ENCODE results near the gene PRMT9. TPM values are rescaled to one million over a fixed set of nuclear protein-coding genes. Genes with fewer than 3 reads are reported as not detected.

Gene PRMT9
- total RNA-seq, 2 donors from 2014 or later: 5.9 to 7.5 TPM

DNA sequence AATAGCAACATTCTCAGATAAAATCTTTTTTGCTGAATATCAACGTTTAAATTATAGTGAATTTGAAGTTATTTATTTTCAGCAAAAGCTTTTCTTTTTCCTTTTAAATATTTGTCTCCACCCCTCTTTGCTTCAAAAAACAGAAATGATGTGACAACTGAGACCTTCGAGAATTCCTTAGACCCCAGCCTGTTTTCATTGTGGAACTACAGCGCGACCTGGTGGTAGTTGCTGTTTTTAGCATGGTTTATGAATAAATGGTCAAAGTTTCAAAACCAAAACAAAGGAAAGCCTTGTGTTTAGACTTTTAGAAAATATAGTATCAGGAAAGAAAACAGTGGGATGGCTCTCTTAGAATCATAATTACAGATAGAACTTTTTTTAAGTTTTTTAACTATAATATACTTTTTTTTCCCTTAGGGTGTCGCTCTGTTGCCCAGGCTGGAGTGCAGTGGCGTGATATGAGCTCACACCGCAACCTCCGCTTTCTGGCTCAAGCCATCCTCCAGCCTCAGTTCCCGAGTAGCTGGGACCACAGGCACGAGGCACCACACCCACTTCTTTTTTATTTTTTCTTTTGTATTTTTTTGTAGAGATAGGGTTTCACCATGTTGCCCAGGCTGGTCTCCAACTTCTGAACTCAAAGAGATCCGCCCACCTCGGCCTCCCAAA, 93.6 kb downstream of the PRMT9 start:
- Mint-ChIP-seq H3K4me3 (no peak overlapping the region), H3K27me3 (no peaks in the 10 kb centered on the region), H3K27ac (no peak overlapping the region), H3K9me3 (no peaks in the 10 kb centered on the region), H3K36me3 (ENCODE audit: low read depth) (no peaks in the 10 kb centered on the region), H3K4me1 (peaks cover 4% of the 10 kb centered on the region)
- ATAC-seq (replicated peaks): no peak

DNA sequence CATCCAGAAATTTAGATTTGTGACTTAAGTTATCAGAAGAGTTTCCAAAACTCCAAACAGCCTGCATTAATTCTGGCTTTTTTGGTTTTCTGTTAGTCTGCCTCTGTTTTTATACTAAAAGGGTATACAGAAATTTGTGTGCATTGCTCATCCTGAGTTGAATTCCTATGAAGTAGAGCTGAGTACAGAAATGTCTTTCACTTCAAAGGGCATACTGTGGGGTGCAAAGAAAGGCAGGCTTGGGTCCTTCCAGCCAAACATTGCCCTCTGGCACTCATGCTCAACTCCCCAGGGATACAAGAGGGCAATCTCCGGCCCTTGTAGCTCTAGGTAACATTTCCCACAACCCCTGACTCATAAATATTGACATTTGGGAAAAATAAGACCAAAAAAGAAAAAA, 94.4 kb downstream of the PRMT9 start:
- H3K36me3 Mint-ChIP-seq (ENCODE audit: low read depth): no peaks in the 10 kb centered on the region
- no peak overlapping the region for H3K27ac Mint-ChIP-seq
- H3K4me3 Mint-ChIP-seq: no peak overlapping the region

More for the DNA sequence above, 94.4 kb downstream of the PRMT9 start:
- Mint-ChIP-seq H3K9me3 (no peaks in the 10 kb centered on the region), H3K4me1 (peaks cover 4% of the 10 kb centered on the region), H3K27me3 (no peaks in the 10 kb centered on the region)
- no peak for ATAC-seq (replicated peaks)

Other genes with a start within 250 kb of the PRMT9 start
- gene EDNRA, start 203.1 kb downstream of the PRMT9 start, total RNA-seq: not detected
- 10 to 100 TPM; 14.1 to 18.9 TPM for gene TMEM184C, start 66.8 kb downstream of the PRMT9 start, total RNA-seq
- gene ARHGAP10, start 47.9 kb upstream of the PRMT9 start, total RNA-seq: 10 to 100 TPM; 11.1 to 14.7 TPM

Measured in activated T-helper 17 cell treated with anti-CD3 and anti-CD28 coated beads, Interleukin-2, amount 50 U/mL, for 72 hours (primary cell).